HL-60 (cell line): Measurements from ENCODE around the gene HPCAL1.

Experiments used
- DNase-seq, 2 experiments: peaks; one replicate each; pipeline ENCODE4 v3.0.0-alpha.2; 2010 to 2020; ENCODE audit warnings: low read depth in 1 of 2, low spot score in 1 of 2
- H3K27ac ChIP-seq: fragments of 250-450 bp; sonication (Bioruptor Pico); replicated peaks from 2 replicates; pipeline ENCODE4 v1.5.1; 2020; ENCODE audit warnings: mild to moderate bottlenecking, moderate library complexity
- H3K27me3 ChIP-seq: fragments of 250-450 bp; sonication (Bioruptor Pico); 2 replicates; pipeline ENCODE4 v1.5.1; 2021; ENCODE audit warnings: mild to moderate bottlenecking, moderate library complexity; ENCODE audit not compliant: insufficient read depth, poor library complexity, severe bottlenecking
- H3K4me3 ChIP-seq: replicated peaks from 2 replicates; pipeline ENCODE4 v1.5.1; 2011; ENCODE audit warnings: mild to moderate bottlenecking, control low read depth, low read length; ENCODE audit not compliant: insufficient read depth
- CTCF ChIP-seq: IDR thresholded peaks from one replicate; pipeline ENCODE4 v1.5.1; 2011; ENCODE audit warnings: low read length, control low read depth, inconsistent platforms; ENCODE audit not compliant: insufficient read depth
- GABPA ChIP-seq: IDR thresholded peaks from 2 replicates; pipeline ENCODE4 v1.6.1; 2012; ENCODE audit warnings: low read depth
- POLR2AphosphoS5 ChIP-seq: IDR thresholded peaks from 2 replicates; pipeline ENCODE4 v1.6.1; 2012; ENCODE audit warnings: low read depth
- SPI1 ChIP-seq: IDR thresholded peaks from 2 replicates; pipeline ENCODE4 v1.6.1; 2012; ENCODE audit warnings: low read depth, mild to moderate bottlenecking, borderline replicate concordance
- TF ChIP-seq, protein P1 (sequence below): IDR thresholded peaks from 2 replicates; pipeline ENCODE4 v1.6.1; 2012; ENCODE audit warnings: low read depth; ENCODE audit not compliant: insufficient replicate concordance

HPCAL1 gene

DNA sequence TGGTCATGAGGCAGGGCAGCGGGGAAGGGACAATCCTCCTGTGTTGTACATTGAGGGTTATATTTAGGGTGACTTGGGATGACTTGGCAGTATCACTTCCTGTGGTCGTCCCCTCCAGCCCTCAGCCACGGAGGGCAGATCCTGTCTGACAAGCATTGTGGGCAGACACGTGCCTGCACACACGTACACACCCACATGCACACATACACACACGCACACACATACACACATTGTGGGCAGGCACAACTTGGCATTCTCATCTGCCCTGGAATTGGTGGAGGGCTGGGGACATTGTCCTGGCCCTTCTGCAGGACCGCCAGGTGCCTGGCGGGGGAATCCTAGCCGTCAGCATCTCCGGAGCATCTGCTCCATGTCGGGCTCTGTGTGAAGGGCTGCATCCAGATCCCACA, 97.9 kb downstream of the HPCAL1 start:
- TF ChIP-seq SPI1, result peak; percentile 18; the same call in 1 of the 2 replicates
- peak; percentile 61; the same call in 1 of the 2 replicates for TF ChIP-seq POLR2AphosphoS5
- TF ChIP-seq CTCF, result no peak
- TF ChIP-seq, protein P1, sequence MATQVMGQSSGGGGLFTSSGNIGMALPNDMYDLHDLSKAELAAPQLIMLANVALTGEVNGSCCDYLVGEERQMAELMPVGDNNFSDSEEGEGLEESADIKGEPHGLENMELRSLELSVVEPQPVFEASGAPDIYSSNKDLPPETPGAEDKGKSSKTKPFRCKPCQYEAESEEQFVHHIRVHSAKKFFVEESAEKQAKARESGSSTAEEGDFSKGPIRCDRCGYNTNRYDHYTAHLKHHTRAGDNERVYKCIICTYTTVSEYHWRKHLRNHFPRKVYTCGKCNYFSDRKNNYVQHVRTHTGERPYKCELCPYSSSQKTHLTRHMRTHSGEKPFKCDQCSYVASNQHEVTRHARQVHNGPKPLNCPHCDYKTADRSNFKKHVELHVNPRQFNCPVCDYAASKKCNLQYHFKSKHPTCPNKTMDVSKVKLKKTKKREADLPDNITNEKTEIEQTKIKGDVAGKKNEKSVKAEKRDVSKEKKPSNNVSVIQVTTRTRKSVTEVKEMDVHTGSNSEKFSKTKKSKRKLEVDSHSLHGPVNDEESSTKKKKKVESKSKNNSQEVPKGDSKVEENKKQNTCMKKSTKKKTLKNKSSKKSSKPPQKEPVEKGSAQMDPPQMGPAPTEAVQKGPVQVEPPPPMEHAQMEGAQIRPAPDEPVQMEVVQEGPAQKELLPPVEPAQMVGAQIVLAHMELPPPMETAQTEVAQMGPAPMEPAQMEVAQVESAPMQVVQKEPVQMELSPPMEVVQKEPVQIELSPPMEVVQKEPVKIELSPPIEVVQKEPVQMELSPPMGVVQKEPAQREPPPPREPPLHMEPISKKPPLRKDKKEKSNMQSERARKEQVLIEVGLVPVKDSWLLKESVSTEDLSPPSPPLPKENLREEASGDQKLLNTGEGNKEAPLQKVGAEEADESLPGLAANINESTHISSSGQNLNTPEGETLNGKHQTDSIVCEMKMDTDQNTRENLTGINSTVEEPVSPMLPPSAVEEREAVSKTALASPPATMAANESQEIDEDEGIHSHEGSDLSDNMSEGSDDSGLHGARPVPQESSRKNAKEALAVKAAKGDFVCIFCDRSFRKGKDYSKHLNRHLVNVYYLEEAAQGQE, result no peak
- TF ChIP-seq GABPA, result no peak
- DNase-seq, result peak; percentile 65 to 93
- no peaks in the 10 kb centered on the region for H3K27me3 ChIP-seq
- 0 out of 2 replicates have a peak overlapping the region, but pooled peaks have one; percentile 14 for H3K27ac ChIP-seq
- no peak overlapping the region for H3K4me3 ChIP-seq

GRCh38 chr2:10400978-10401951, 98.6 kb downstream of the HPCAL1 start:
- Histone ChIP-seq H3K27ac (no peak overlapping the region), H3K4me3 (no peak overlapping the region), H3K27me3 (no peaks in the 10 kb centered on the region)
- no peak for TF ChIP-seq POLR2AphosphoS5
- TF ChIP-seq SPI1, result no peak
- TF ChIP-seq, protein P1, result no peak
- no peak for TF ChIP-seq GABPA
- TF ChIP-seq CTCF, result no peak
- DNase-seq, result no peak

DNA sequence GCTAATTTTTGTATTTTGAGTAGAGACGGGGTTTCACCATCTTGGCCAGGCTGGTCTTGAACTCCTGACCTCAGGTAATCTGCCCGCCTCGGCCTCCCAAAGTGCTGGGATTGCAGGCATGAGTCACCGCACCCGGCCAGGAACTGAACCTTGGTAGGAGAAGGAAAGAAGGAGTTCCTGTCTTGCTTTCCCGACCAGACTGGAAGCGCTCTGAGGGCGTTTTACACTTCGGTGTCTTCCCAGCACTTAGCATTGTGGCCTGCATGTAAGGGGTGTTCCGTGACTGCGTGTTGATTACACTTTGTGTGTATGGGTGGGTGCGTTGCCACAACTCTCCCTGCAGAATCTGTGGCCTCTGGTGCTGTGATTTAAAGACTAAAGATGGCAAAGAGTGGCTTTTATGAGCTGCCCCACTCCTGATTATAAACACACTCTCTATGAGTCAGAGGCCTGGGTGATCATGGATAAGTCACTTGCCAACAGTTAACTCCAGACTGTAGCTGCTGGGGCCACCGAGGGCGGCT, 99.4 kb downstream of the HPCAL1 start:
- TF ChIP-seq CTCF (no peak), SPI1 (no peak), POLR2AphosphoS5 (no peak), GABPA (no peak)
- TF ChIP-seq, protein P1, result no peak
- no peaks in the 10 kb centered on the region for H3K27me3 ChIP-seq
- no peak for DNase-seq
- H3K27ac ChIP-seq, result no peak overlapping the region
- H3K4me3 ChIP-seq, result no peak overlapping the region
